ENCODE results near the gene LMO4. TPM values are rescaled to one million over a fixed set of nuclear protein-coding genes. Genes with fewer than 3 reads are reported as not detected.

LMO4 gene
- total and polyA plus RNA-seq, 2 of the 13 experiments (the other 11 are each of a cell fraction or from before 2014, with no cell fraction given): 19.3 to 49.9 TPM

DNA sequence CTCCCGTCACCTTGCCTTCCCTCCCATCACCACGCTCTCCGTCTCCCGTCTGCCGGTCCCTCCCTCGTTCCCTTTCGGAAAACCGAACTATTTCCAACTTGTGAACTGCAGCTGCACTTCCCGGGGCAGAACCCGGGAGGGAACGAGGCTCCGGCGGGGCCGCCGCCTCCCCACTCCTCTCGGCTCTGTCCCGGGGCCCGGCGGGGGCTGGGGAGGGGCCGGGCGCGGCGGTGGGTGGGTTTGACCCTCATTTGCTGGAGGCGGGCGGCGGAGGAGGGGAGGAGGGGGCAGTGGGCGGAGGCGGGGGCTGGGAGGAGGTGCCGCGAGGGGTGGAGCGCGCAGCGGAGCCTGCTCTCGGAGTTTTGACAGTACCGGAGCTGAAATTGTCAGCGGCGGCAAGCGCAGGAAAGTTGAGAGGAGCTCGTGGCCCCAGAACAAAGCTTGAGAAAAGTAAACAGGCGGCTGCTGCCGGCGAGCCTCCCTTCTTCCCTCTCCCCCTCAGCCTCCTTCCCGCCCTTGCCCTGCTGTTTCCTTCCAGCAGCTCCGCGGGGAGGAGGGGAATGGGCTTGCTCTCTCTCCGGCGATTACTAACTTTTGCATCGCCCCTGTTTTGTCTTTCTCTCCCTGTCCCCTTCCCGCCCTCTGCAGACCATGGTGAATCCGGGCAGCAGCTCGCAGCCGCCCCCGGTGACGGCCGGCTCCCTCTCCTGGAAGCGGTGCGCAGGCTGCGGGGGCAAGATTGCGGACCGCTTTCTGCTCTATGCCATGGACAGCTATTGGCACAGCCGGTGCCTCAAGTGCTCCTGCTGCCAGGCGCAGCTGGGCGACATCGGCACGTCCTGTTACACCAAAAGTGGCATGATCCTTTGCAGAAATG, 2.9 kb downstream of the LMO4 start (continued):
- TF ChIP-seq PHB2 (IDR thresholded peaks at IDR 0.05; ENCODE audit: partially characterized antibody) (no peak), ZNF83 (CRISPR knock-in tag; IDR thresholded peaks at IDR 0.05; ENCODE audit: borderline replicate concordance) (no peak), NR1H2 (CRISPR knock-in tag; IDR thresholded peaks at IDR 0.05; ENCODE audit: borderline replicate concordance, low read depth) (no peak), KLF15 (CRISPR knock-in tag; IDR thresholded peaks at IDR 0.05; ENCODE audit: borderline replicate concordance) (no peak), ZNF256 (CRISPR knock-in tag; conservative IDR thresholded peaks at IDR 0.05) (no peak), GABPA (IDR thresholded peaks at IDR 0.05; ENCODE audit: low read depth, low read length) (no peak), GABPA (CRISPR knock-in tag; IDR thresholded peaks at IDR 0.05; ENCODE audit: low read depth) (no peak), SRF (IDR thresholded peaks at IDR 0.05; ENCODE audit: low read depth, low read length) (no peak), MED1 (CRISPR knock-in tag; IDR thresholded peaks at IDR 0.05) (no peak), SNAPC2 (CRISPR knock-in tag; IDR thresholded peaks at IDR 0.05) (no peak), SMARCE1 (IDR thresholded peaks at IDR 0.05; ENCODE audit: borderline replicate concordance) (no peak), JUND (CRISPR knock-in tag; IDR thresholded peaks at IDR 0.05) (no peak), SMARCC2 (IDR thresholded peaks at IDR 0.05) (no peak), PHF21A (CRISPR knock-in tag; IDR thresholded peaks at IDR 0.05) (no peak), DR1 (CRISPR knock-in tag; IDR thresholded peaks at IDR 0.05) (no peak), KAT8 (CRISPR knock-in tag; IDR thresholded peaks at IDR 0.05) (no peak)
- TF ChIP-seq, protein P1, sequence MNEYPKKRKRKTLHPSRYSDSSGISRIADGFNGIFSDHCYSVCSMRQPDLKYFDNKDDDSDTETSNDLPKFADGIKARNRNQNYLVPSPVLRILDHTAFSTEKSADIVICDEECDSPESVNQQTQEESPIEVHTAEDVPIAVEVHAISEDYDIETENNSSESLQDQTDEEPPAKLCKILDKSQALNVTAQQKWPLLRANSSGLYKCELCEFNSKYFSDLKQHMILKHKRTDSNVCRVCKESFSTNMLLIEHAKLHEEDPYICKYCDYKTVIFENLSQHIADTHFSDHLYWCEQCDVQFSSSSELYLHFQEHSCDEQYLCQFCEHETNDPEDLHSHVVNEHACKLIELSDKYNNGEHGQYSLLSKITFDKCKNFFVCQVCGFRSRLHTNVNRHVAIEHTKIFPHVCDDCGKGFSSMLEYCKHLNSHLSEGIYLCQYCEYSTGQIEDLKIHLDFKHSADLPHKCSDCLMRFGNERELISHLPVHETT (CRISPR knock-in tag; conservative IDR thresholded peaks at IDR 0.05): no peak
- TF ChIP-seq, protein P2, sequence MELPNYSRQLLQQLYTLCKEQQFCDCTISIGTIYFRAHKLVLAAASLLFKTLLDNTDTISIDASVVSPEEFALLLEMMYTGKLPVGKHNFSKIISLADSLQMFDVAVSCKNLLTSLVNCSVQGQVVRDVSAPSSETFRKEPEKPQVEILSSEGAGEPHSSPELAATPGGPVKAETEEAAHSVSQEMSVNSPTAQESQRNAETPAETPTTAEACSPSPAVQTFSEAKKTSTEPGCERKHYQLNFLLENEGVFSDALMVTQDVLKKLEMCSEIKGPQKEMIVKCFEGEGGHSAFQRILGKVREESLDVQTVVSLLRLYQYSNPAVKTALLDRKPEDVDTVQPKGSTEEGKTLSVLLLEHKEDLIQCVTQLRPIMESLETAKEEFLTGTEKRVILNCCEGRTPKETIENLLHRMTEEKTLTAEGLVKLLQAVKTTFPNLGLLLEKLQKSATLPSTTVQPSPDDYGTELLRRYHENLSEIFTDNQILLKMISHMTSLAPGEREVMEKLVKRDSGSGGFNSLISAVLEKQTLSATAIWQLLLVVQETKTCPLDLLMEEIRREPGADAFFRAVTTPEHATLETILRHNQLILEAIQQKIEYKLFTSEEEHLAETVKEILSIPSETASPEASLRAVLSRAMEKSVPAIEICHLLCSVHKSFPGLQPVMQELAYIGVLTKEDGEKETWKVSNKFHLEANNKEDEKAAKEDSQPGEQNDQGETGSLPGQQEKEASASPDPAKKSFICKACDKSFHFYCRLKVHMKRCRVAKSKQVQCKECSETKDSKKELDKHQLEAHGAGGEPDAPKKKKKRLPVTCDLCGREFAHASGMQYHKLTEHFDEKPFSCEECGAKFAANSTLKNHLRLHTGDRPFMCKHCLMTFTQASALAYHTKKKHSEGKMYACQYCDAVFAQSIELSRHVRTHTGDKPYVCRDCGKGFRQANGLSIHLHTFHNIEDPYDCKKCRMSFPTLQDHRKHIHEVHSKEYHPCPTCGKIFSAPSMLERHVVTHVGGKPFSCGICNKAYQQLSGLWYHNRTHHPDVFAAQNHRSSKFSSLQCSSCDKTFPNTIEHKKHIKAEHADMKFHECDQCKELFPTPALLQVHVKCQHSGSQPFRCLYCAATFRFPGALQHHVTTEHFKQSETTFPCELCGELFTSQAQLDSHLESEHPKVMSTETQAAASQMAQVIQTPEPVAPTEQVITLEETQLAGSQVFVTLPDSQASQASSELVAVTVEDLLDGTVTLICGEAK (IDR thresholded peaks at IDR 0.05): no peak
- TF ChIP-seq, protein P2 (CRISPR knock-in tag; IDR thresholded peaks at IDR 0.05): no peak
- TF ChIP-seq, protein P3, sequence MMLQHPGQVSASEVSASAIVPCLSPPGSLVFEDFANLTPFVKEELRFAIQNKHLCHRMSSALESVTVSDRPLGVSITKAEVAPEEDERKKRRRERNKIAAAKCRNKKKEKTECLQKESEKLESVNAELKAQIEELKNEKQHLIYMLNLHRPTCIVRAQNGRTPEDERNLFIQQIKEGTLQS (CRISPR knock-in tag; IDR thresholded peaks at IDR 0.05): no peak
- TF ChIP-seq, protein P4, sequence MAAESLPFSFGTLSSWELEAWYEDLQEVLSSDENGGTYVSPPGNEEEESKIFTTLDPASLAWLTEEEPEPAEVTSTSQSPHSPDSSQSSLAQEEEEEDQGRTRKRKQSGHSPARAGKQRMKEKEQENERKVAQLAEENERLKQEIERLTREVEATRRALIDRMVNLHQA (CRISPR knock-in tag; IDR thresholded peaks at IDR 0.05): no peak
